ENCODE data around the gene ZBTB46. TPM values are rescaled to one million over a fixed set of nuclear protein-coding genes. Genes with fewer than 3 reads are reported as not detected.

Gene ZBTB46
- total and polyA plus RNA-seq, 10 of the 15 experiments (the other 5 are each of a cell fraction or from before 2014, with no cell fraction given): 0.15 to 0.92 (median 0.34) TPM

GRCh38 chr20:63746751-63747315 is 84.2 kb downstream of the ZBTB46 start (continued):
- TF ChIP-seq ZBTB40 (IDR thresholded peaks at IDR 0.05; ENCODE audit: borderline replicate concordance): no peak
- no peak for TF ChIP-seq IRF5 (IDR thresholded peaks at IDR 0.05; ENCODE audit: borderline replicate concordance)
- TF ChIP-seq NR2F1 (conservative IDR thresholded peaks at IDR 0.05): no peak

GRCh38 chr20:63745961-63746731 is 84.9 kb downstream of the ZBTB46 start:
- no TSS peak for BruUV-seq (replicated peaks)
- intact Hi-C loops (cut with micrococcal nuclease; ENCODE audit: unreplicated experiment): no loop called here
- Histone ChIP-seq H3K4me3 (no peak overlapping the region), H3K9me3 (replicated peaks; ENCODE audit: control insufficient read depth, insufficient read depth, low read length) (no peaks in the 10 kb centered on the region), H3K79me2 (ENCODE audit: control insufficient read depth, insufficient read depth, low read length) (no peaks in the 10 kb centered on the region; the same call in 1 of the 2 replicates), H4K20me1 (ENCODE audit: control insufficient read depth, insufficient read depth) (no peaks in the 10 kb centered on the region), H3K27me3 (replicated peaks in 1 of 2; ENCODE audit: control insufficient read depth in 2 of 2, insufficient read depth in 2 of 2, low read length in 1 of 2) (no peaks in the 10 kb centered on the region), H2AFZ (ENCODE audit: control insufficient read depth, low read depth, low read length) (no peak overlapping the region), H3K36me3 (ENCODE audit: control insufficient read depth in 2 of 2, insufficient read depth in 2 of 2, low read length in 1 of 2) (peaks cover 0 to 4% of the 10 kb centered on the region in 2 experiments; a peak in 2 of 4 replicates), H3K9ac (ENCODE audit: control insufficient read depth, insufficient read depth, low read length) (no peak overlapping the region), H3K4me2 (ENCODE audit: control insufficient read depth, insufficient read depth) (no peak overlapping the region), H3K27ac (ENCODE audit: control insufficient read depth, insufficient read depth) (no peak overlapping the region), H3K4me1 (ENCODE audit: control insufficient read depth, insufficient read depth, low read length) (peaks cover 4% of the 10 kb centered on the region; the same call in 1 of the 2 replicates)
- ATAC-seq: no peak
- ChIA-PET SMC1A (ENCODE audit: uncharacterized antibody, unreplicated experiment) (no interaction called here), POLR2A (no interaction called here), CTCF (interaction anchor here (0.6 kb wide), 1 partner anchor 12 kb away, joined by 3 read pairs; no protein-coding TSS in a partner anchor), RAD21 (ENCODE audit: unreplicated experiment) (no interaction called here)
- no peak for DNase-seq (ENCODE audit: low read depth, low spot score)
- in situ Hi-C loops (cut with MboI): no loop called here
- FAIRE-seq: no peak
- 66% methylated on average over 26 of the region's 26 CpGs for WGBS (ENCODE audit: insufficient coverage, insufficient replicate concordance, low lambda C conversion rate, missing lambda C conversion rate)
- TF ChIP-seq RB1 (IDR thresholded peaks at IDR 0.05; ENCODE audit: borderline replicate concordance) (no peak), ZNF217 (IDR thresholded peaks at IDR 0.05) (no peak), BHLHE40 (IDR thresholded peaks at IDR 0.05; ENCODE audit: borderline replicate concordance in 1 of 2, low read depth in 2 of 2, low read length in 1 of 2) (no peak), NRF1 (conservative IDR thresholded peaks at IDR 0.05; ENCODE audit: low read depth, low read length) (no peak), MTA3 (IDR thresholded peaks at IDR 0.05; ENCODE audit: borderline replicate concordance, low read length) (no peak), ZBTB4 (CRISPR knock-in tag; IDR thresholded peaks at IDR 0.05) (no peak), WRNIP1 (IDR thresholded peaks at IDR 0.05; ENCODE audit: borderline replicate concordance, low read depth, low read length) (no peak), ATF7 (IDR thresholded peaks at IDR 0.05; ENCODE audit: low read depth) (no peak), CHD1 (IDR thresholded peaks at IDR 0.05; ENCODE audit: low read depth, low read length) (no peak)

Measured in GM12878 (cell line).